ENCODE results near the gene NNMT.

Gene NNMT

GRCh38 chr11:114353443-114353842 is 57.2 kb downstream of the NNMT start:
- DNase-seq, result no peak

GRCh38 chr11:114354076-114354475 is 57.9 kb downstream of the NNMT start:
- peak; percentile 8 for DNase-seq

GRCh38 chr11:114358716-114359115 is 62.5 kb downstream of the NNMT start:
- DNase-seq, result peak; percentile 22

- DNase-seq, result no peak
Measured at GRCh38 chr11:114359342-114359741, 63.1 kb downstream of the NNMT start.

- DNase-seq, result no peak
Measured at GRCh38 chr11:114362326-114362725, 66.1 kb downstream of the NNMT start.

- no peak for DNase-seq
Measured at GRCh38 chr11:114362958-114363357, 66.8 kb downstream of the NNMT start.

All from DMS53 (cell line).